Hematopoietic multipotent progenitor cell (in vitro differentiated cells): ENCODE data around the gene SLC1A4. TPM values are rescaled to one million over a fixed set of nuclear protein-coding genes. Genes with fewer than 3 reads are reported as not detected.

Experiments
- DNase-seq, 3 donors: peaks; one replicate each; pipeline ENCODE4 v3.0.0-alpha.2; 2011 to 2015; ENCODE audit warnings: low read depth in 2 of 3, low spot score in 2 of 3
- total RNA-seq: library from RNA; depleted of rRNA; stranded (reverse); fragments of >200 nt; gene quantifications from one replicate; pipeline ENCODE4 v1.2.3, GENCODE V29; 2012

Gene SLC1A4
- total RNA-seq = 31.0 TPM

- DNase-seq = peak; percentile 53 to 90 (median 89)
Measured at GRCh38 chr2:64989126-64989981, at the start of gene SLC1A4. Gene SLC1A4, plus strand, starts transcription at chr2:64989399. Its CDS starts 245 bp downstream, at chr2:64989644.

GRCh38 chr2:64941143-64941542 is 48.1 kb upstream of the SLC1A4 start:
- DNase-seq = no peak

GRCh38 chr2:64941801-64942200 is 47.4 kb upstream of the SLC1A4 start:
- no peak for DNase-seq

GRCh38 chr2:64942693-64943092 is 46.5 kb upstream of the SLC1A4 start:
- DNase-seq = no peak

- no peak for DNase-seq
Measured at GRCh38 chr2:64943387-64944150, 45.6 kb upstream of the SLC1A4 start.

GRCh38 chr2:64944484-64944883 is 44.7 kb upstream of the SLC1A4 start:
- DNase-seq = no peak

GRCh38 chr2:64945973-64946768 is 43.0 kb upstream of the SLC1A4 start:
- DNase-seq = peak; percentile 14 to 75 (median 74)

GRCh38 chr2:64946769-64947247 is 42.4 kb upstream of the SLC1A4 start:
- DNase-seq = no peak

- peak in 1 of 3 donors; percentile 21 for DNase-seq
Measured at GRCh38 chr2:64947885-64948284, 41.3 kb upstream of the SLC1A4 start.

- peak in 1 of 3 donors; percentile 30 for DNase-seq
Measured at GRCh38 chr2:64950226-64951160, 38.7 kb upstream of the SLC1A4 start.

GRCh38 chr2:64951306-64951953 is 37.8 kb upstream of the SLC1A4 start:
- DNase-seq = no peak

- DNase-seq = no peak
Measured at GRCh38 chr2:64952096-64952495, 37.1 kb upstream of the SLC1A4 start.

GRCh38 chr2:64952511-64953482 is 36.4 kb upstream of the SLC1A4 start:
- DNase-seq = no peak

GRCh38 chr2:64955467-64955866 is 33.7 kb upstream of the SLC1A4 start:
- DNase-seq = no peak

- DNase-seq = no peak
Measured at GRCh38 chr2:64957109-64957903, 31.9 kb upstream of the SLC1A4 start.

GRCh38 chr2:64958556-64958955 is 30.6 kb upstream of the SLC1A4 start:
- no peak for DNase-seq

- DNase-seq = no peak
Measured at GRCh38 chr2:64960819-64961218, 28.4 kb upstream of the SLC1A4 start.
